Stimulated activated CD4-positive, alpha-beta T cell treated with anti-CD3 and anti-CD28 coated beads, Interleukin-4, amount 100 ng/mL, for 4 hours (primary cell): Measurements from ENCODE around the gene VANGL1.
"Not testable (repeated sequence)": the region's sequence is repeated elsewhere in the genome, so short reads cannot be mapped to it uniquely, and the experiment has no call there.

Experiments used
- DNase-seq, 2 experiments: peaks; one replicate each; pipeline ENCODE4 v3.0.0-alpha.2; 2020

VANGL1 gene

GRCh38 chr1:115641762-115642167 lies at the start of gene VANGL1:
VANGL1 (plus strand) TSS chr1:115641970; CDS start chr1:115651414, 9,444 bp downstream.
- peak in 1 of 2 experiments; percentile 50 for DNase-seq

- DNase-seq: no peak
These were observed 49.5 kb upstream of the VANGL1 start for GRCh38 chr1:115592264-115592663.

- DNase-seq: no peak
These were observed 48.2 kb upstream of the VANGL1 start for GRCh38 chr1:115593365-115594259.

GRCh38 chr1:115594600-115594999 lies 47.2 kb upstream of the VANGL1 start:
- no peak for DNase-seq

- peak; percentile 26 to 60 for DNase-seq
These were observed 46.3 kb upstream of the VANGL1 start for GRCh38 chr1:115595279-115596079.

GRCh38 chr1:115596080-115596780 lies 45.5 kb upstream of the VANGL1 start:
- DNase-seq: no peak

GRCh38 chr1:115604508-115604907 lies 37.3 kb upstream of the VANGL1 start:
- DNase-seq: no peak

- DNase-seq: no peak
These were observed 35.5 kb upstream of the VANGL1 start for GRCh38 chr1:115606305-115606704.

- no peak for DNase-seq
These were observed 32.7 kb upstream of the VANGL1 start for GRCh38 chr1:115609021-115609420.

- no peak for DNase-seq
These were observed 28.0 kb upstream of the VANGL1 start for GRCh38 chr1:115613767-115614166.

- DNase-seq: no peak
These were observed 21.3 kb upstream of the VANGL1 start for GRCh38 chr1:115620453-115620852.

- DNase-seq: no peak
These were observed 20.8 kb upstream of the VANGL1 start for GRCh38 chr1:115620950-115621349.

- no peak for DNase-seq
These were observed 16.9 kb upstream of the VANGL1 start for GRCh38 chr1:115624859-115625258.

GRCh38 chr1:115630342-115630741 lies 11.4 kb upstream of the VANGL1 start:
- DNase-seq: no peak

GRCh38 chr1:115632251-115633026 lies 9.3 kb upstream of the VANGL1 start:
- no peak for DNase-seq

- DNase-seq: not testable (repeated sequence)
These were observed 8.2 kb upstream of the VANGL1 start for GRCh38 chr1:115633606-115634005.

GRCh38 chr1:115637247-115637646 lies 4.5 kb upstream of the VANGL1 start:
- DNase-seq: not testable (repeated sequence)

GRCh38 chr1:115640384-115640783 lies 1.4 kb upstream of the VANGL1 start:
- DNase-seq: no peak

- peak in 1 of 2 experiments; percentile 18 for DNase-seq
These were observed 650 bp downstream of the VANGL1 start for GRCh38 chr1:115642168-115643072.

GRCh38 chr1:115643225-115643624 lies 1.5 kb downstream of the VANGL1 start:
- no peak for DNase-seq

- no peak for DNase-seq
These were observed 1.9 kb downstream of the VANGL1 start for GRCh38 chr1:115643666-115644065.
